ENCODE measurements around the gene COL24A1. TPM values are rescaled to one million over a fixed set of nuclear protein-coding genes. Genes with fewer than 3 reads are reported as not detected.
A peak's percentile ranks its signal among the peaks of the same experiment; 100 is the strongest.

COL24A1 gene
- total and polyA plus RNA-seq, 10 donors = 0.06 to 1.1 (median 0.55) TPM

GRCh38 chr1:85692730-85693314 is 463.8 kb downstream of the COL24A1 start:
- intact Hi-C loops (cut with DNase I; ENCODE audit: low total_unique reads) = loop anchor here (5.0 kb wide), 1 partner anchor 386 kb away; no protein-coding TSS in a partner anchor
- WGBS, 5 donors = 73 to 91% (median 80%) methylated on average over 1 of the region's 1 CpG
- TF ChIP-seq POLR2A (IDR thresholded peaks at IDR 0.05) (no peak), CTCF (IDR thresholded peaks at IDR 0.05 in 8 of 11, conservative IDR thresholded peaks at IDR 0.05 in 3 of 11) (peak in 4 of 11 experiments; percentile 8 to 22 (median 14))
- Histone ChIP-seq H3K4me1 (no peaks in the 10 kb centered on the region), H3K27ac (no peak overlapping the region), H3K36me3 (peaks cover 0 to 84% (median 11%) of the 10 kb centered on the region in 6 donors), H3K27me3 (replicated peaks in 1 of 7) (no peaks in the 10 kb centered on the region), H3K9me3 (no peaks in the 10 kb centered on the region), H3K4me3 (no peak overlapping the region)
- no peak for DNase-seq

GRCh38 chr1:85689775-85690404 is 466.7 kb downstream of the COL24A1 start:
- no peaks in the 10 kb centered on the region for H3K27me3 ChIP-seq (replicated peaks in 1 of 7)
- TF ChIP-seq CTCF (IDR thresholded peaks at IDR 0.05 in 8 of 11, conservative IDR thresholded peaks at IDR 0.05 in 3 of 11) = no peak
- TF ChIP-seq POLR2A (IDR thresholded peaks at IDR 0.05) = no peak
- peaks cover 0 to 78% (median 8%) of the 10 kb centered on the region in 6 donors for H3K36me3 ChIP-seq
- no peaks in the 10 kb centered on the region for H3K9me3 ChIP-seq
- 88 to 96% (median 96%) methylated on average over 4 of the region's 4 CpGs for WGBS, 5 donors
- no peak for DNase-seq
- H3K4me1 ChIP-seq = no peaks in the 10 kb centered on the region
- no peak overlapping the region for H3K4me3 ChIP-seq
- intact Hi-C loops (cut with DNase I; ENCODE audit: low total_unique reads) = loop anchor here (5.0 kb wide), 1 partner anchor 383 kb away; no protein-coding TSS in a partner anchor
- no peak overlapping the region for H3K27ac ChIP-seq

- H3K36me3 ChIP-seq = peaks cover 0 to 65% (median 18%) of the 10 kb centered on the region in 6 donors
- WGBS, 5 donors = 93 to 97% (median 96%) methylated on average over 9 of the region's 9 CpGs
- H3K27ac ChIP-seq = no peak overlapping the region
- intact Hi-C loops (cut with DNase I; ENCODE audit: low total_unique reads) = no loop called here
- no peaks in the 10 kb centered on the region for H3K9me3 ChIP-seq
- TF ChIP-seq CTCF (IDR thresholded peaks at IDR 0.05 in 8 of 11, conservative IDR thresholded peaks at IDR 0.05 in 3 of 11) (no peak), POLR2A (IDR thresholded peaks at IDR 0.05) (no peak), POLR2AphosphoS5 (IDR thresholded peaks at IDR 0.05) (no peak)
- H3K4me3 ChIP-seq = no peak overlapping the region
- no peak for DNase-seq
- no peaks in the 10 kb centered on the region for H3K27me3 ChIP-seq (replicated peaks in 1 of 7)
- H3K4me1 ChIP-seq = no peaks in the 10 kb centered on the region
Observed at GRCh38 chr1:85683292-85684025, 473.1 kb downstream of the COL24A1 start.

GRCh38 chr1:85681087-85681486 is 475.5 kb downstream of the COL24A1 start:
- TF ChIP-seq POLR2A (IDR thresholded peaks at IDR 0.05) (no peak), POLR2AphosphoS5 (IDR thresholded peaks at IDR 0.05) (no peak), CTCF (IDR thresholded peaks at IDR 0.05 in 8 of 11, conservative IDR thresholded peaks at IDR 0.05 in 3 of 11) (no peak)
- no peak overlapping the region for H3K4me3 ChIP-seq
- WGBS, 5 donors = 88 to 94% (median 88%) methylated on average over 2 of the region's 2 CpGs
- peaks cover 0 to 69% (median 25%) of the 10 kb centered on the region in 6 donors for H3K36me3 ChIP-seq
- no peak overlapping the region for H3K27ac ChIP-seq
- no peak for DNase-seq
- H3K9me3 ChIP-seq = no peaks in the 10 kb centered on the region
- intact Hi-C loops (cut with DNase I; ENCODE audit: low total_unique reads) = no loop called here
- H3K27me3 ChIP-seq (replicated peaks in 1 of 7) = no peaks in the 10 kb centered on the region
- no peaks in the 10 kb centered on the region for H3K4me1 ChIP-seq
